ENCODE measurements around the gene MSI2. TPM values are rescaled to one million over a fixed set of nuclear protein-coding genes. Genes with fewer than 3 reads are reported as not detected.

Gene MSI2
- total and polyA plus RNA-seq, 2 donors (not counting 3 experiments of a cell fraction or from before 2014, with no cell fraction given) = 20.9 to 59.3 TPM

- dilution Hi-C loops (cut with MboI; ENCODE audit: extremely low pct_ligation_motif_present, low sequenced_read_pairs) = no loop called here
- Histone ChIP-seq H3K9ac (replicated peaks; ENCODE audit: extremely low read depth, insufficient read depth, low read length) (no peak overlapping the region), H3K79me2 (ENCODE audit: control insufficient read depth, insufficient read depth, low read length) (no peaks in the 10 kb centered on the region), H3K4me3 (replicated peaks in 1 of 3; ENCODE audit: insufficient read depth in 1 of 3, low read depth in 1 of 3, low read length in 3 of 3) (no peak overlapping the region), H3K27ac (ENCODE audit: insufficient read depth, low read depth, low read length) (no peak overlapping the region), H3K27me3 (ENCODE audit: control insufficient read depth in 2 of 2, insufficient read depth in 2 of 2, low read length in 2 of 2) (no peaks in the 10 kb centered on the region), H3K9me3 (replicated peaks; ENCODE audit: control insufficient read depth, insufficient read depth, low read length) (no peaks in the 10 kb centered on the region), H3K4me2 (ENCODE audit: insufficient read depth, low read length) (no peak overlapping the region), H3K9me1 (replicated peaks; ENCODE audit: control insufficient read depth, extremely low read depth, insufficient read depth, low read length) (no peaks in the 10 kb centered on the region), H4K20me1 (replicated peaks; ENCODE audit: control insufficient read depth, extremely low read depth, insufficient read depth, low read length) (no peaks in the 10 kb centered on the region), H3K36me3 (ENCODE audit: control insufficient read depth in 2 of 2, extremely low read depth in 1 of 2, insufficient read depth in 2 of 2, low read length in 2 of 2) (no peaks in the 10 kb centered on the region), H2AFZ (ENCODE audit: low read depth, low read length) (no peak overlapping the region), H3K4me1 (ENCODE audit: control insufficient read depth, extremely low read depth, insufficient read depth, low read length) (no peaks in the 10 kb centered on the region)
- CTCF ChIA-PET = interaction anchor here (1.6 to 2.9 kb wide), 2 partner anchors 69 to 171 kb away, joined by 3 to 9 read pairs; no protein-coding TSS in a partner anchor
- POLR2A ChIA-PET = no interaction called here
- DNase-seq (ENCODE audit: low read depth, low spot score) (no peak), FAIRE-seq (no peak)
- no TSS peak for BruUV-seq (replicated peaks)
- TF ChIP-seq POLR2AphosphoS5 (IDR thresholded peaks at IDR 0.05; ENCODE audit: insufficient read depth, low read depth, low read length) = no peak
- intact Hi-C loops (cut with micrococcal nuclease) = no loop called here
Measured at GRCh38 chr17:57602896-57603295, 346.6 kb downstream of the MSI2 start.

- H3K27ac ChIP-seq (ENCODE audit: insufficient read depth, low read depth, low read length) = no peak overlapping the region
- FAIRE-seq (no peak), DNase-seq (ENCODE audit: low read depth, low spot score) (no peak)
- no peaks in the 10 kb centered on the region for H3K9me3 ChIP-seq (replicated peaks; ENCODE audit: control insufficient read depth, insufficient read depth, low read length)
- no peak overlapping the region for H3K4me3 ChIP-seq (replicated peaks in 1 of 3; ENCODE audit: insufficient read depth in 1 of 3, low read depth in 1 of 3, low read length in 3 of 3)
- no TSS peak for BruUV-seq (replicated peaks)
- POLR2A ChIA-PET = no interaction called here
- no peaks in the 10 kb centered on the region for H3K9me1 ChIP-seq (replicated peaks; ENCODE audit: control insufficient read depth, extremely low read depth, insufficient read depth, low read length)
- CTCF ChIA-PET = interaction anchor here (2.9 kb wide), 1 partner anchor 68 kb away, joined by 9 read pairs; no protein-coding TSS in a partner anchor
- no peaks in the 10 kb centered on the region for H3K36me3 ChIP-seq (ENCODE audit: control insufficient read depth in 2 of 2, extremely low read depth in 1 of 2, insufficient read depth in 2 of 2, low read length in 2 of 2)
- no peak overlapping the region for H3K4me2 ChIP-seq (ENCODE audit: insufficient read depth, low read length)
- no peaks in the 10 kb centered on the region for H3K27me3 ChIP-seq (ENCODE audit: control insufficient read depth in 2 of 2, insufficient read depth in 2 of 2, low read length in 2 of 2)
- intact Hi-C loops (cut with micrococcal nuclease) = no loop called here
- no peak overlapping the region for H3K9ac ChIP-seq (replicated peaks; ENCODE audit: extremely low read depth, insufficient read depth, low read length)
- H2AFZ ChIP-seq (ENCODE audit: low read depth, low read length) = no peak overlapping the region
- no peaks in the 10 kb centered on the region for H4K20me1 ChIP-seq (replicated peaks; ENCODE audit: control insufficient read depth, extremely low read depth, insufficient read depth, low read length)
- dilution Hi-C loops (cut with MboI; ENCODE audit: extremely low pct_ligation_motif_present, low sequenced_read_pairs) = no loop called here
- no peaks in the 10 kb centered on the region for H3K79me2 ChIP-seq (ENCODE audit: control insufficient read depth, insufficient read depth, low read length)
- no peaks in the 10 kb centered on the region for H3K4me1 ChIP-seq (ENCODE audit: control insufficient read depth, extremely low read depth, insufficient read depth, low read length)
- TF ChIP-seq JUN (IDR thresholded peaks at IDR 0.05; ENCODE audit: borderline replicate concordance, insufficient read depth, insufficient read length, low read depth) = no peak
- no peak for TF ChIP-seq GATA2 (IDR thresholded peaks at IDR 0.05; ENCODE audit: insufficient read depth, insufficient read length, low read depth, low read length)
- no peak for TF ChIP-seq POLR2AphosphoS5 (IDR thresholded peaks at IDR 0.05; ENCODE audit: insufficient read depth, low read depth, low read length)
- no peak for TF ChIP-seq MYC (IDR thresholded peaks at IDR 0.05; ENCODE audit: low read depth, low read length)
- no peak for TF ChIP-seq EZH2 (IDR thresholded peaks at IDR 0.05; ENCODE audit: borderline replicate concordance, low read depth, low read length, severe bottlenecking)
- TF ChIP-seq POLR2A (IDR thresholded peaks at IDR 0.05; ENCODE audit: low read depth, low read length) = no peak
- TF ChIP-seq, protein P1, sequence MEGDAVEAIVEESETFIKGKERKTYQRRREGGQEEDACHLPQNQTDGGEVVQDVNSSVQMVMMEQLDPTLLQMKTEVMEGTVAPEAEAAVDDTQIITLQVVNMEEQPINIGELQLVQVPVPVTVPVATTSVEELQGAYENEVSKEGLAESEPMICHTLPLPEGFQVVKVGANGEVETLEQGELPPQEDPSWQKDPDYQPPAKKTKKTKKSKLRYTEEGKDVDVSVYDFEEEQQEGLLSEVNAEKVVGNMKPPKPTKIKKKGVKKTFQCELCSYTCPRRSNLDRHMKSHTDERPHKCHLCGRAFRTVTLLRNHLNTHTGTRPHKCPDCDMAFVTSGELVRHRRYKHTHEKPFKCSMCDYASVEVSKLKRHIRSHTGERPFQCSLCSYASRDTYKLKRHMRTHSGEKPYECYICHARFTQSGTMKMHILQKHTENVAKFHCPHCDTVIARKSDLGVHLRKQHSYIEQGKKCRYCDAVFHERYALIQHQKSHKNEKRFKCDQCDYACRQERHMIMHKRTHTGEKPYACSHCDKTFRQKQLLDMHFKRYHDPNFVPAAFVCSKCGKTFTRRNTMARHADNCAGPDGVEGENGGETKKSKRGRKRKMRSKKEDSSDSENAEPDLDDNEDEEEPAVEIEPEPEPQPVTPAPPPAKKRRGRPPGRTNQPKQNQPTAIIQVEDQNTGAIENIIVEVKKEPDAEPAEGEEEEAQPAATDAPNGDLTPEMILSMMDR (IDR thresholded peaks at IDR 0.05; ENCODE audit: extremely low read depth in 1 of 2, insufficient read depth in 1 of 2, low read depth in 1 of 2, low read length in 2 of 2) = no peak
Measured at GRCh38 chr17:57603546-57603945, 347.2 kb downstream of the MSI2 start.

All from endothelial cell of umbilical vein (primary cell).